IPS-18a (cell line): ENCODE data around the gene IFNGR2.
"Not testable (repeated sequence)": the region's sequence is repeated elsewhere in the genome, so short reads cannot be mapped to it uniquely, and the experiment has no call there.

Source experiments
- H3K27ac ChIP-seq: one replicate; pipeline ENCODE4 v1.5.1; 2013; ENCODE audit warnings: low read length
- H3K27me3 ChIP-seq: one replicate; pipeline ENCODE4 v1.6.1; 2013; ENCODE audit warnings: mild to moderate bottlenecking, low read length; ENCODE audit not compliant: control insufficient read depth, insufficient read depth
- H3K36me3 ChIP-seq: one replicate; pipeline ENCODE4 v1.6.1; 2013; ENCODE audit warnings: low read depth, low read length; ENCODE audit not compliant: control insufficient read depth
- H3K4me1 ChIP-seq: one replicate; pipeline ENCODE4 v1.6.1; 2013; ENCODE audit warnings: low read depth, low read length; ENCODE audit not compliant: control insufficient read depth
- H3K4me3 ChIP-seq: one replicate; pipeline ENCODE4 v1.5.1; 2013; ENCODE audit warnings: low read length
- H3K9ac ChIP-seq: one replicate; pipeline ENCODE4 v1.6.1; 2013; ENCODE audit warnings: mild to moderate bottlenecking, low read length, moderate library complexity
- H3K9me3 ChIP-seq: one replicate; pipeline ENCODE4 v1.6.1; 2013; ENCODE audit warnings: low read depth, low read length; ENCODE audit not compliant: control insufficient read depth

Gene IFNGR2

DNA sequence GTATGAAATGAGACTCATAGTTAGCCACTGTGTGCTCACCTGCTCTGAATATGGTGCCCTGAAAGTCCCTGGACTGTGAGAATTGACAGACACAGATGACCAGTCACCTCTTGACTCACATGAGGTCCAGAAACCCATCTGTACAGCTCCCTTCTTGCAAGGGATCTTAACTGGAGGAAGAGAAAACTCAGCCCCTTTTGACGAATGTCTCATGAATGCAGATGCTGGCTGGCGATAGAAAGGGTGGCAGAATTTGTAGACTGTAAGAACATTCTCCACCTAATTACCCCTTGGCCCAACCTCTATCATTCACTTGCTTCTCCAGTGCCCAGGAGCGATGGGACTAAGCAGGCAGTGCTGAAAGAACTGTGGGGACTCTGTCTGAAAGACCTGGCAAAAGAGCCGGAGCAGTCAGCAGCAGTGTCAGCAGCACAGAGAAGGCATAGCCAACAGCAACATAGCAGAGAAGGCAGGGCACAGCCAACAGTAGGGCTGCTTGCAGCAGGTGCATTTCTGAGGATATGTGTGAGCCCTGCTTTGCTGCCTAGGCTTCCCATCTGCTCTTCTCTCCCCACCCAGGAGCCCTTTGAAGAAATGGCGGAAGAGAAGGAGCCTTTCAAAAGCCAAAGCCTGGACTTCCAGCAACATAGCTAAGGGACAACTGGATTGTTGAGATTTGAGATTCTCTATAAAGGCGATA lies 25.8 kb upstream of the IFNGR2 start:
- H3K36me3 ChIP-seq: no peaks in the 10 kb centered on the region
- no peak overlapping the region for H3K27ac ChIP-seq
- no peaks in the 10 kb centered on the region for H3K9me3 ChIP-seq
- no peak overlapping the region for H3K9ac ChIP-seq
- no peaks in the 10 kb centered on the region for H3K4me1 ChIP-seq
- no peak overlapping the region for H3K4me3 ChIP-seq
- no peaks in the 10 kb centered on the region for H3K27me3 ChIP-seq

- Histone ChIP-seq H3K27ac (no peak overlapping the region), H3K27me3 (no peaks in the 10 kb centered on the region), H3K9me3 (no peaks in the 10 kb centered on the region), H3K36me3 (no peaks in the 10 kb centered on the region), H3K9ac (no peak overlapping the region), H3K4me3 (no peak overlapping the region), H3K4me1 (no peaks in the 10 kb centered on the region)
Measured at GRCh38 chr21:33378081-33378480, 25.1 kb upstream of the IFNGR2 start.

DNA sequence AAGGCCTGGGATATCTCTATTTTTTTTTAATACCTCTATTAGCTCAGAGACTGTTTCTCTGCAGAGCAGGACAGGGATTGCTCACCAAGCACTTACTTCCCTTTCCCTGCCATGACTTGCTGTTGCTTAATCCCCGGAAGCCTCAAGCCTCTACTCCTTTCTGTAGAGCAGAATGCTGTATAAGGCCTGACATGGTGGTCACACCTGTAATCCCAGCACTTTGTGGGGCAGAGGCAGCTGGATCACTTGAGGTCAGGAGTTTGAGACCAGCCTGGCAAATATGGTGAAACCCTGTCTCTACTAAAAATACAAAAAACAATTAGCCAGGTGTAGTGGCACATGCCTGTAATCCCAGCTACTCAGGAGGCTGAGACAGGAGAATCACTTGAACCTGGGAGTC lies 23.3 kb upstream of the IFNGR2 start:
- H3K4me3 ChIP-seq, H3K4me1 ChIP-seq: not testable (repeated sequence)

DNA sequence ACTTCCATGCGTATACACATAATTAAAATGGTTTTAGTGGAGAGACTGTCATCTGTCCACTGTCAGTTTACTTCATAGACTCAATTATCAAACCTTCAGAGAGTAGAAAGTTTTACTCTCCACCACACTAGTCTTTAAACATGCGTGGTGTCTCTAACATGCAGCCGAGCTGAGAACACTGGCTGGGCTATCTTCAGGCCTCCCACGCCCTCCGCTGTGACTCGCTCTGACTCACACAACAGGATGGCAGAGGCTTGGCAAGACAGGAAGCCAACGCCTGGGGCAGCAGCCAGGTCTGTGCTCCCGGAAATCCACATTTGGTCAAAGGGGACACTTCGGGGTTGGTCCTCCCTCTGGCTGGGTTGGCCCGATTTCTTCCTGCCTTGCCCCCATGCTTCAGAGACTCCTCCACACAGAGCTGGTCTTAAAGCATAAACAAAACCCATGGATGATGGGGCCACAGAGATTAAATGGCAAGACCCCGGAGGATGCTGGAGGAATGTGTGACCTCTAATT lies 22.7 kb upstream of the IFNGR2 start:
- Histone ChIP-seq H3K9ac (no peak overlapping the region), H3K27ac (no peak overlapping the region)

More for the DNA sequence above, 23.3 kb upstream of the IFNGR2 start:
- H3K9me3 ChIP-seq, H3K36me3 ChIP-seq, H3K9ac ChIP-seq, H3K27me3 ChIP-seq, H3K27ac ChIP-seq: not testable (repeated sequence)

DNA sequence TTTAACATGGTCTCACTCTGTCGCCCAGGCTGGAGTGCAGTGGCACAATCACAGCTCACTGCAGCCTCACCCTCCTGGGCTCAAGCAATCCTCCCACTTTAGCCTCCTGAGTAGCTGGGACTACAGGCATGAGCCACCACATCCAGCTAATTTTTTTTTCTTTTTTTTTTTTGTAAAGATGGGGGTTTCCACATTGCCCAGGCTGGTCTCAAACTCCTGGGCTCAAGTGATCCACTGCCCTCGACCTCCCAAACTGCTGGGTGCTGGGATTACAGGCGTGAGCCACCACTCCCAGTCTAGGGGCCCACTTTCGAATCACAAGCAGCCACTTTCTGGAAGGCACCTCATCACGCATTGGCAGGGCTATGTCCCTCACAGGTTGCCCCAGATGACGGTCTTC lies 21.8 kb upstream of the IFNGR2 start:
- H3K4me3 ChIP-seq, H3K27ac ChIP-seq: not testable (repeated sequence)

More for the DNA sequence above, 22.7 kb upstream of the IFNGR2 start:
- Histone ChIP-seq H3K9me3 (no peaks in the 10 kb centered on the region), H3K36me3 (no peaks in the 10 kb centered on the region), H3K4me3 (no peak overlapping the region), H3K4me1 (no peaks in the 10 kb centered on the region), H3K27me3 (no peaks in the 10 kb centered on the region)

GRCh38 chr21:33383056-33383888 lies 19.9 kb upstream of the IFNGR2 start:
- no peaks in the 10 kb centered on the region for H3K9me3 ChIP-seq
- no peak overlapping the region for H3K27ac ChIP-seq
- no peaks in the 10 kb centered on the region for H3K4me1 ChIP-seq
- no peaks in the 10 kb centered on the region for H3K27me3 ChIP-seq
- no peaks in the 10 kb centered on the region for H3K36me3 ChIP-seq
- H3K4me3 ChIP-seq: no peak overlapping the region
- H3K9ac ChIP-seq: no peak overlapping the region

More for the DNA sequence above, 21.8 kb upstream of the IFNGR2 start:
- H3K9ac ChIP-seq, H3K9me3 ChIP-seq, H3K27me3 ChIP-seq, H3K4me1 ChIP-seq, H3K36me3 ChIP-seq: not testable (repeated sequence)

DNA sequence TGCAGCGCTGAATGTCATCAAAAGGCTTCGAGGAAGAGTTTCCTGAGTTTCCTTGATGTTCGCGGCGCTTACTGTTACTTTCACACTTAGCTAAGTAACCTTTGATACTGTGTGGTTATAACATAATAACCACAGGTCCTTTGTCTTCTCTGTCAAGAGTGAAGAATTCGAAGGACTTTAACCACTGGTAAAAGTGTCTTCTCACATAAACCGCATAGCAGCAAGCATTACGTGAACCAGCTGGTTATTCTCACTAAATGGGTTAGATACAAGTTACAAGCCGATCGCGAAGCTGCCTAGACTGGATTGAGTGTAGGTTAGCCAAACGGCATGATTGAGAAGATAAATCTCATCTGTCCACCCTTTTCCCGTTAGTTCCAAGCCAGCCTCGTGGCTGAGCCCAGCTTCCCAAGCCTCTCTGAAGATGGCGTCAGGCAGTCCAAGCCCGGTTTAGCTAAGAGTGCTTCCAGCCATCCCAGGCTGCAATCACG lies 18.3 kb upstream of the IFNGR2 start:
- no peaks in the 10 kb centered on the region for H3K27me3 ChIP-seq
- H3K4me3 ChIP-seq: no peak overlapping the region
- no peaks in the 10 kb centered on the region for H3K9me3 ChIP-seq
- no peaks in the 10 kb centered on the region for H3K36me3 ChIP-seq
- H3K9ac ChIP-seq: no peak overlapping the region
- H3K27ac ChIP-seq: no peak overlapping the region
- no peaks in the 10 kb centered on the region for H3K4me1 ChIP-seq

DNA sequence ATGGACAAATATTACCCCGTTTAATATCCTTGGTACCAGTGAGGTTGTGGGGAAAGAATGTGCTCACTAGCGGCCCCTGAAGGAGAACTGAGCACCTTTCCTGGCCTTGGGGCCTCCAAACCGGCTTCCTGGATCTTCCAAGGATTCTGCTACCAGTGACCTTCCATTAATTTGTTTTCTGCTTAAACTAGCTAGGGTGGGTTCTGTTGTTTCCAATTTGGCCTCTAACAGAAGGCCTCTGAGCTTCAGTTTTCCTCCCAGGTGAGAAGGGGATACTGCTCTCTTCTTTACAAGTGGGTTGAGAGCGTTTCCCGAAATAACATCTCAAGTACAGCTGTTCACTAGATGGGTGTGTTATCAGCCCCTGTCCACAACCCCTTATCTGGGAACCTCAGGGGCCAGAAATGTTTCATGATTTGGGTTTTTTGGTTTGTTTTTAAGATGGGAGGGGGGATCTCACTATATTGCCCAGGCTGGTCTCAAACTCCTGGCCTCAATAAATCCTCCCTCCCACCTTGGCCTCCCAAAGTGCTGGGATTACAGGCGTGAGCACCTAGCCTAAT lies 16.9 kb upstream of the IFNGR2 start:
- Histone ChIP-seq H3K4me1 (no peaks in the 10 kb centered on the region), H3K9ac (no peak overlapping the region), H3K27me3 (no peaks in the 10 kb centered on the region), H3K4me3 (no peak overlapping the region), H3K27ac (no peak overlapping the region), H3K36me3 (no peaks in the 10 kb centered on the region), H3K9me3 (no peaks in the 10 kb centered on the region)

GRCh38 chr21:33387294-33387693 lies 15.9 kb upstream of the IFNGR2 start:
- Histone ChIP-seq H3K27ac (no peak overlapping the region), H3K4me1 (no peaks in the 10 kb centered on the region), H3K36me3 (no peaks in the 10 kb centered on the region), H3K4me3 (no peak overlapping the region), H3K27me3 (no peaks in the 10 kb centered on the region), H3K9ac (no peak overlapping the region), H3K9me3 (no peaks in the 10 kb centered on the region)

DNA sequence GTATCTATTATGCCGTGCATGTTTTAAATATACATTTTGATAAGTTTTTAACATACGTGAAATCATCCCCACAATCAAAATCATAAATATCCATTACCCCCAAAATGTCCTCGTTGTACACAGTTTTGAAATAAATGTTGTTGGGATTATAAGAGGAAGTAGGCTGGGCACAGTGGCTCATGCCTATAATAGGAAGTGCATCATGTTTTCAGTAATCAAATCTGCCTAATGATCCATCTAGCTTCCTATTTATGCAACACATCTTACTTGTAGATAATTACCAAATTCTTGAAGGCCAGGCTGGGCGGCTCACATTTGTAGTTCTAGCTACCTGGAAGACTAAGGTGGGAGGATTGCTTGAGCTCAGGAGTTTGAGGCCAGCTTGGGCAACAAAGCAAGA lies 15.0 kb upstream of the IFNGR2 start:
- no peak overlapping the region for H3K27ac ChIP-seq
- no peaks in the 10 kb centered on the region for H3K4me1 ChIP-seq
- H3K36me3 ChIP-seq: no peaks in the 10 kb centered on the region
- no peak overlapping the region for H3K9ac ChIP-seq
- H3K27me3 ChIP-seq: no peaks in the 10 kb centered on the region
- H3K4me3 ChIP-seq: no peak overlapping the region
- H3K9me3 ChIP-seq: no peaks in the 10 kb centered on the region

DNA sequence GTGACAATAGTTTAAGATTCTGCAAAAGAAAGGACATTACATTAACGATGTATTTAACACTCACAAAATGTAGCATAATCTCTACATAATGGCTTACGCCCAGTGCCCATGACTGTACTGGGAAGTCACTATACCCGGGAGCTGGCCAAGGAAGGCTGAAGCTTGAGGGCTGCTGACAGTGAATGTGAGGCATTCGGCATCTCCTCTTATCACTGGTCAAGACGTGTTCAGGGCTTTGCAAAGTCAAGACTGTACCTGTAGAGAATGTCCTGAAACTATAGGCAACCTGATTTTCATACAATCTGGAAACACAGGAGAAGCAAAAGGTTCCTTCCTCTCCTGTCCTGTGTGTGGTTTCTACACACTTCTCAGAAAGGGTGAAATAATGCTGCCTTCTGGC lies 12.7 kb upstream of the IFNGR2 start:
- Histone ChIP-seq H3K27me3 (no peaks in the 10 kb centered on the region), H3K9ac (no peak overlapping the region), H3K4me1 (no peaks in the 10 kb centered on the region), H3K36me3 (no peaks in the 10 kb centered on the region), H3K27ac (no peak overlapping the region), H3K9me3 (no peaks in the 10 kb centered on the region), H3K4me3 (no peak overlapping the region)
